ENCODE results near the gene GNAO1.

Gene GNAO1

DNA sequence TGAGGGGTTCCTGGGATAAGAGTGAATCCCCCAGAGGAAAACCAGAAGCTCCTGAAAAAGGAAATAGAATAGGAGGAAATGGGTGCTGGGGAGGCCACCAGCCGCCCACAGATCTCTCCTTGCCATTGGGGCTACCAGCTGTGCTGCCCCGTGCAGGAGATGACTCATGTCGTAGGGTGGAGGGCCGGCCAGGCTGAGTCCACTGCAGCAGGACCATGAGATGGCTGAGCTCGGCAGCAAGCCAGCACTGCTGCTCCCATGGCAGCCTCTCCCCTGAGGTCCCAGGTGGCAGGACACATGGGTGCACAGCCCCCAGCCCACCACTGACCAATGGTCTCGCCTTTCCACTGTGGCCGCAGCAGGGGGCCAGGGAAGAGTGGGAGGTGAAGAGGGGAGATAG lies 95.5 kb downstream of the GNAO1 start:
- TF ChIP-seq, protein P1, sequence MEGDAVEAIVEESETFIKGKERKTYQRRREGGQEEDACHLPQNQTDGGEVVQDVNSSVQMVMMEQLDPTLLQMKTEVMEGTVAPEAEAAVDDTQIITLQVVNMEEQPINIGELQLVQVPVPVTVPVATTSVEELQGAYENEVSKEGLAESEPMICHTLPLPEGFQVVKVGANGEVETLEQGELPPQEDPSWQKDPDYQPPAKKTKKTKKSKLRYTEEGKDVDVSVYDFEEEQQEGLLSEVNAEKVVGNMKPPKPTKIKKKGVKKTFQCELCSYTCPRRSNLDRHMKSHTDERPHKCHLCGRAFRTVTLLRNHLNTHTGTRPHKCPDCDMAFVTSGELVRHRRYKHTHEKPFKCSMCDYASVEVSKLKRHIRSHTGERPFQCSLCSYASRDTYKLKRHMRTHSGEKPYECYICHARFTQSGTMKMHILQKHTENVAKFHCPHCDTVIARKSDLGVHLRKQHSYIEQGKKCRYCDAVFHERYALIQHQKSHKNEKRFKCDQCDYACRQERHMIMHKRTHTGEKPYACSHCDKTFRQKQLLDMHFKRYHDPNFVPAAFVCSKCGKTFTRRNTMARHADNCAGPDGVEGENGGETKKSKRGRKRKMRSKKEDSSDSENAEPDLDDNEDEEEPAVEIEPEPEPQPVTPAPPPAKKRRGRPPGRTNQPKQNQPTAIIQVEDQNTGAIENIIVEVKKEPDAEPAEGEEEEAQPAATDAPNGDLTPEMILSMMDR (IDR thresholded peaks at IDR 0.05) = no peak
- TF ChIP-seq ZFX (IDR thresholded peaks at IDR 0.05; ENCODE audit: borderline replicate concordance) = no peak

DNA sequence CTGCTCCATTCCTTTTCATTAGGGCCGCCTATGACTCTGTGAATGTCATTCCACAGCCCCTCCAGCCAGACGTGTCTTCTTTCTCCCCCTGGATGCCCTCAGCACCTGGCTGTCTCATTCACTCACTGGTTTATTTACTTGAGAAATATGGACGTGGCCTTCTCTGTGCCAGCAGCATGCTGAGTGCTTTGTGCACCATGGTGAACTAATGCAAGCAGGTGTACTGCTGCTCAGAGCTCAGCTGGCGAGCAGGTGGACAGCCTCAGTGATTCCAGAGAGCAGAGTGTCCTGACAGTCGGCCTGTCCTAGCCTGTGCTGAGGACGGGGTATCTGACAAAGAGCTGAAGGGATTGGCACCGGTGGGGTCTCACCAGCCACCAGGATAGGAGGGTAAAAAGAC lies 96.7 kb downstream of the GNAO1 start:
- no peak for TF ChIP-seq ZFX (IDR thresholded peaks at IDR 0.05; ENCODE audit: borderline replicate concordance)
- H3K27ac ChIP-seq = no peak overlapping the region

More for the DNA sequence above, 95.5 kb downstream of the GNAO1 start:
- H3K27ac ChIP-seq = no peak overlapping the region

DNA sequence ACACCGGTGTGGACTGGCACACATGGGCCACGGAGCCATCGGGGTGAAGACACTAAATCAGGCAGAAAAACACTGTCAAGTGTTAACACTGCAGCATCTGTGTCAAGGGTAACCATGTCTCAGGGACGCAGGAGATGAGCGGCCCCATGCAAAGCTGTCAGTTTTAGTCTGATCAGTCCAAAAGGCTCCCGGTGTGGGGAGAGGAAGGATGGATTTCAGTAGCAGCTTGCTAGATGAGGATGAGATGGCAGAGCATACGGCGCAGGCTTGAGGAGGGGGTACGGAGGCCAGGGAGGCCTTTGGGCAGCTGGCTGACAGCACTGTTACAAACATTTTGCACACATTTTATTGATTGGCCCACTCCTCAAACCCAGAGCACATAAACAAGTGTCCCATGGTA lies 98.1 kb downstream of the GNAO1 start:
- H3K27ac ChIP-seq = no peak overlapping the region
- TF ChIP-seq, protein P1 (IDR thresholded peaks at IDR 0.05) = no peak
- no peak for TF ChIP-seq ZFX (IDR thresholded peaks at IDR 0.05; ENCODE audit: borderline replicate concordance)

DNA sequence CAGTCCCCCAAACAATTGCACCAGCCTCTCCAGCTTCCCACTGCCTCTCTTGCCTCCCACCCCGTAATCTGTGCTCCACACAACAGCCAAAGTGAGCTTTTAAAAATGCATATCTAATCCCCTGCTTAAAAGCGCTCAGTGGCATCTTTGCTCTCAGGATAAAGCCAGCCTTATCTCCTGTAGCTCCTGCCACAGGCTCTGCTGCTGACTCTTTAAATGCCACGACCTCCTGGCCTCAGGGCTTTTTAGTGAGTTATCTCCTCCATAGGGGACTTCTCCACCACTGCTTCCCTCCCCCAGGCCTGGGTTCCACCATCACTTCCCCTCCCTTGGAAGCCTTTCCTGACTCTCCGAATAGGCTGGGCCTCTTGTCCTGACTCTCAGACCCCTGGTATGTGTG lies 98.6 kb downstream of the GNAO1 start:
- H3K27ac ChIP-seq = no peak overlapping the region
- TF ChIP-seq ZFX (IDR thresholded peaks at IDR 0.05; ENCODE audit: borderline replicate concordance) = no peak
- TF ChIP-seq, protein P1 (IDR thresholded peaks at IDR 0.05) = no peak

DNA sequence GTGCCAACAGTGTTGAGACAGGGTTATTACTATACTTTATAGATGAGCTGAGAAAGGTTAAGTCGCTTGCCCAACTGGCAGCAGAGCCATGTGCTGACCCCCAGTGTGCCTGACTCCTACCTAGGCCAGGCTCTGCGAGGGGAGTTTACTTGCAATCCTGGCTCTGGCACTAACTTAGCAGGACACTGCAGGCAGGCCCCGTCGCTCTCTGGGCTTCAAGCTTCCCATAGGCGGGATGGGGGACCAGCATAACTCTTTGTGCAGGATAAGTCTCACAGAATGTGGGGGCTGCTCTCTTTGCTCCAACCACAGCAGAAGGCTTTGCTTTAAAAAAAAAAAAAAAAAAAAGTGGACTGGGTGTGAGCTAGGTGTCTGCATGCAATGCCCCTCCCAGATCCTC lies 102.7 kb downstream of the GNAO1 start:
- no peak overlapping the region for H3K27ac ChIP-seq
- no peak for TF ChIP-seq ZFX (IDR thresholded peaks at IDR 0.05; ENCODE audit: borderline replicate concordance)
- TF ChIP-seq, protein P1 (IDR thresholded peaks at IDR 0.05) = no peak

DNA sequence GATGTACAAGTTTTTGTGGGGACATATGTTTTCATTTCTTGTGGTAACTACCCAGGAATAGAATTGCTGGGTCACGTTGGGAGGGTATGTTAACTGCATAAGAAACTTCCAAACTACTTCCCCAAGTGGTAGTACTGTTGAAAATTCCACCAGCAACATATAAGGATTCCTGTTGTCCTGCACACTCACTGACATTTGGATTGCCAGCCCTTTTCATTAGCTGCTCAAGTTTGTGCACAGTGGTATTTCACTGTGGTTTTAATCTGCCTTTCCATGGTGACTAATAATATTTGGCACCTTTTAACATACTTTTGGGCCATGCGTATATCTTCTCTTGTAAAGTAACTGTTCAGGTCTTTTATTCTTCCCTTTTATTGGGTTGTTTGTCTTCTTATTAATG lies 103.3 kb downstream of the GNAO1 start:
- no peak overlapping the region for H3K27ac ChIP-seq
- TF ChIP-seq, protein P1 (IDR thresholded peaks at IDR 0.05) = no peak
- TF ChIP-seq ZFX (IDR thresholded peaks at IDR 0.05; ENCODE audit: borderline replicate concordance) = no peak

DNA sequence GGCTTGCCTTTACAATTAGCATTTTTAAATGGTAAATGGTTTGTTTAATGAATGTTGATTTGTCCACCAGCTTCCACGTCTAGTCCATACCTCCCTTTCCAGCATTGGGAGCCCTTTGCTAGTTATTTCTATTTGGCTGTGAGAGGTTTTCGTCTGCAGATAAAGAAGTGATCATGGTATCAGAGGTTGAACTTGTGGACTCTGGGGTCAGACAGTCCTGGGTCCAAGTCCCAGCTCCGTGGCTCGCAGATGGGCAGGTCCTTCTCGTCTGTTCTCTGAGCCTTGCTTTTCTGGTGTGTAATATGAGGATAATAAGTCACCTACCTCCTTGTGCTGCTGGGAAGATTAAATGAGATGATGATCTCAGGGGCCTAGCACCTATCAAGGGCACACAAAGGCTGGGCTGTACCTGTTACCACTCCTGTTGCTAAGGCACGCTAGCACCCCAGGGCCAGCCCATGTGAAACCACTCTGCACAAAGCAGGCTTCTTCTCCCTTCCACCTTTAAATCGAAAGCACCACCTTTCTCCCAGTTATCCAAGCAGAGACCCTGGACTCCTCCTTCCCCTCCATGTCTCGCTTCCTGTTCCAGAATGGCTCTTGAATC lies 103.9 kb downstream of the GNAO1 start:
- TF ChIP-seq, protein P1 (IDR thresholded peaks at IDR 0.05) = no peak
- no peak for TF ChIP-seq ZFX (IDR thresholded peaks at IDR 0.05; ENCODE audit: borderline replicate concordance)
- H3K27ac ChIP-seq = no peak overlapping the region
